Right lobe of liver (tissue), 6 donors: ENCODE data around the gene CCDC88C. TPM values are rescaled to one million over a fixed set of nuclear protein-coding genes. Genes with fewer than 3 reads are reported as not detected.

Experiments used
- ATAC-seq, 4 donors: fragments of 200-7000 bp; cut with Tn5 transposase; one replicate each; pipeline ENCODE4 v1.9.1; 2020; ENCODE audit warnings: mild to moderate bottlenecking in 4 of 4, moderate library complexity in 4 of 4
- DNase-seq, 3 donors: peaks; one replicate each; pipeline ENCODE4 v3.0.0-alpha.2; 2020
- H3K27ac ChIP-seq, 3 donors: fragments of 200-600 bp; one replicate each; pipeline ENCODE4 v1.8.0; 2022
- H3K27me3 ChIP-seq, 2 donors: fragments of 200-600 bp; one replicate each; pipeline ENCODE4 v1.8.0; 2022
- H3K36me3 ChIP-seq, 4 donors: fragments of 200-600 bp; sonication (generic) in 1 of 4; one replicate each; pipeline versions ENCODE4 v1.5.1 to v1.8.0; 2017 to 2022; ENCODE audit warnings: control low read depth in 1 of 4
- H3K4me1 ChIP-seq, 4 donors: fragments of 200-600 bp; sonication (generic) in 1 of 4; one replicate each; pipeline versions ENCODE4 v1.5.1 to v1.8.0; 2017 to 2022; ENCODE audit warnings: control low read depth in 1 of 4
- H3K4me3 ChIP-seq, 3 donors: fragments of 200-600 bp; one replicate each; pipeline ENCODE4 v1.8.0; 2022
- H3K9me3 ChIP-seq, 4 donors: fragments of 200-600 bp; sonication (generic) in 1 of 4; one replicate each; pipeline versions ENCODE4 v1.5.1 to v1.8.0; 2017 to 2022; ENCODE audit warnings: control low read depth in 1 of 4
- CTCF ChIP-seq, 4 donors: fragments of 200-600 bp in 3 of 4; fragments of 450-650 bp in 1 of 4; IDR thresholded peaks; one replicate each; pipeline versions ENCODE4 v1.5.1 to v1.8.0; 2016 to 2022; ENCODE audit warnings: antibody characterized with exemption in 4 of 4, mild to moderate bottlenecking in 2 of 4
- POLR2A ChIP-seq: fragments of 450-650 bp; IDR thresholded peaks from one replicate; pipeline ENCODE4 v1.6.1; 2017; ENCODE audit warnings: antibody characterized with exemption, mild to moderate bottlenecking
- WGBS: methylation state at CpG from one replicate; pipeline ENCODE4 v1.1.6; 2018; ENCODE audit warnings: low coverage, low lambda C conversion rate; ENCODE audit not compliant: insufficient coverage; ENCODE audit errors: missing lambda C conversion rate; 5-methylcytosine and 5-hydroxymethylcytosine counted together
- intact Hi-C, 2 donors: fragments of 100-400 bp; cut with DNase I; formaldehyde crosslinking; loops; one replicate each; pipeline versions ENCODE4 v1.11.2 to v1.14.1; 2022
- long read RNA-seq: library from polyadenylated mRNA; unstranded; transcript quantifications from one replicate; pipeline ENCODE4 v2.0.0, GENCODE V29; 2019
- total RNA-seq, 6 experiments: library from RNA; depleted of rRNA in 2 of 6; stranded (reverse); fragments of >200 nt in 2 of 6; fragmentation: NEBNext Ultra II Directional in 3 of 6; extraction: Animal tissue kit (Norgen Biotek cat#: 25700) in 3 of 6; gene quantifications; one replicate each; pipeline versions ENCODE4 v1.1.0 to v1.2.4, GENCODE V29; 2016 to 2023
- donor health status: DM: no; HTN: yes; CAD: no.
- donor health status: DM: no; HTN: no; CAD: no.
- donor health status: DM: no; HTN: no; CAD: no.
- donor health status: DM: no; HTN: yes; CAD: no.
- donor health status: DM: no; HTN: yes; CAD: no.

The CCDC88C gene
- total RNA-seq: 1 to 10 TPM; 1.2 to 5.7 (median 3.1) TPM
- long read RNA-seq: 0 reads

- peak within 1 kb of the TSS; percentile 39 to 70 (median 50) for H3K4me3 ChIP-seq
- peak within 1 kb of the TSS in 2 of 3 donors; percentile 18 to 53 for H3K27ac ChIP-seq
- TF ChIP-seq POLR2A: no peak
- TF ChIP-seq CTCF (IDR thresholded peaks at IDR 0.05): no peak
- peaks cover 0 to 28% (median 0%) of the 10 kb centered on the region in 4 donors for H3K4me1 ChIP-seq
- H3K27me3 ChIP-seq: no peaks in the 10 kb centered on the region
- intact Hi-C loops: loop anchor here in 1 of 2 donors (5.0 kb wide), 1 partner anchor 90 kb away; no protein-coding TSS in a partner anchor
- 4% methylated on average over 17 of the region's 103 CpGs for WGBS
- H3K9me3 ChIP-seq: no peaks in the 10 kb centered on the region
- no peaks in the 10 kb centered on the region for H3K36me3 ChIP-seq
- peak; percentile 71 to 79 (median 78) for DNase-seq
- peak; percentile 61 to 74 (median 64) for ATAC-seq
These were observed at the start of gene CCDC88C for GRCh38 chr14:91417120-91417982. TSS of gene CCDC88C (minus strand) at chr14:91417820. CDS start at chr14:91417690, 130 bp downstream.

- no peak overlapping the region for H3K27ac ChIP-seq
- peaks cover 0 to 91% (median 44%) of the 10 kb centered on the region in 4 donors for H3K36me3 ChIP-seq
- ATAC-seq (no peak), DNase-seq (no peak)
- 59% methylated on average over 4 of the region's 4 CpGs for WGBS
- H3K4me3 ChIP-seq: no peak overlapping the region
- no peak for TF ChIP-seq CTCF (IDR thresholded peaks at IDR 0.05)
- no peak for TF ChIP-seq POLR2A
- H3K27me3 ChIP-seq: no peaks in the 10 kb centered on the region
- intact Hi-C loops: no loop called here
- no peaks in the 10 kb centered on the region for H3K4me1 ChIP-seq
- no peaks in the 10 kb centered on the region for H3K9me3 ChIP-seq
These were observed 48.6 kb upstream of the CCDC88C start for GRCh38 chr14:91466192-91466591.

GRCh38 chr14:91464615-91465205 is 47.1 kb upstream of the CCDC88C start:
- no peaks in the 10 kb centered on the region for H3K9me3 ChIP-seq
- ATAC-seq: no peak
- DNase-seq: no peak
- H3K27me3 ChIP-seq: no peaks in the 10 kb centered on the region
- intact Hi-C loops: no loop called here
- no peak overlapping the region for H3K4me3 ChIP-seq
- TF ChIP-seq POLR2A (no peak), CTCF (IDR thresholded peaks at IDR 0.05) (no peak)
- 67% methylated on average over 3 of the region's 3 CpGs for WGBS
- H3K27ac ChIP-seq: no peak overlapping the region
- peaks cover 0 to 91% (median 45%) of the 10 kb centered on the region in 4 donors for H3K36me3 ChIP-seq
- H3K4me1 ChIP-seq: no peaks in the 10 kb centered on the region

- no peak overlapping the region for H3K27ac ChIP-seq
- H3K36me3 ChIP-seq: peaks cover 0 to 74% (median 43%) of the 10 kb centered on the region in 4 donors
- H3K4me1 ChIP-seq: no peaks in the 10 kb centered on the region
- 91% methylated on average over 5 of the region's 5 CpGs for WGBS
- H3K9me3 ChIP-seq: no peaks in the 10 kb centered on the region
- intact Hi-C loops: no loop called here
- DNase-seq (no peak), ATAC-seq (no peak)
- H3K4me3 ChIP-seq: no peak overlapping the region
- H3K27me3 ChIP-seq: no peaks in the 10 kb centered on the region
- TF ChIP-seq CTCF (IDR thresholded peaks at IDR 0.05) (no peak), POLR2A (no peak)
These were observed 41.0 kb upstream of the CCDC88C start for GRCh38 chr14:91458612-91459011.
